ENCODE results near the gene CTNNBL1.

CTNNBL1 gene

GRCh38 chr20:37796733-37797132 lies 102.9 kb downstream of the CTNNBL1 start:
- no peaks in the 10 kb centered on the region for H3K4me1 ChIP-seq (ENCODE audit: low read depth, poor library complexity, severe bottlenecking)
- TF ChIP-seq, protein P1, sequence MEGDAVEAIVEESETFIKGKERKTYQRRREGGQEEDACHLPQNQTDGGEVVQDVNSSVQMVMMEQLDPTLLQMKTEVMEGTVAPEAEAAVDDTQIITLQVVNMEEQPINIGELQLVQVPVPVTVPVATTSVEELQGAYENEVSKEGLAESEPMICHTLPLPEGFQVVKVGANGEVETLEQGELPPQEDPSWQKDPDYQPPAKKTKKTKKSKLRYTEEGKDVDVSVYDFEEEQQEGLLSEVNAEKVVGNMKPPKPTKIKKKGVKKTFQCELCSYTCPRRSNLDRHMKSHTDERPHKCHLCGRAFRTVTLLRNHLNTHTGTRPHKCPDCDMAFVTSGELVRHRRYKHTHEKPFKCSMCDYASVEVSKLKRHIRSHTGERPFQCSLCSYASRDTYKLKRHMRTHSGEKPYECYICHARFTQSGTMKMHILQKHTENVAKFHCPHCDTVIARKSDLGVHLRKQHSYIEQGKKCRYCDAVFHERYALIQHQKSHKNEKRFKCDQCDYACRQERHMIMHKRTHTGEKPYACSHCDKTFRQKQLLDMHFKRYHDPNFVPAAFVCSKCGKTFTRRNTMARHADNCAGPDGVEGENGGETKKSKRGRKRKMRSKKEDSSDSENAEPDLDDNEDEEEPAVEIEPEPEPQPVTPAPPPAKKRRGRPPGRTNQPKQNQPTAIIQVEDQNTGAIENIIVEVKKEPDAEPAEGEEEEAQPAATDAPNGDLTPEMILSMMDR (conservative IDR thresholded peaks at IDR 0.05; ENCODE audit: low read depth, low read length) = no peak
- no peak overlapping the region for H3K27ac ChIP-seq
- no peaks in the 10 kb centered on the region for H3K27me3 ChIP-seq (ENCODE audit: insufficient read depth, low read depth)
- no peaks in the 10 kb centered on the region for H3K79me2 ChIP-seq (ENCODE audit: insufficient read depth, low read depth)
- no peaks in the 10 kb centered on the region for H4K20me1 ChIP-seq (ENCODE audit: insufficient read depth)
- no peak overlapping the region for H2AFZ ChIP-seq (ENCODE audit: low read depth)
- H3K9ac ChIP-seq = no peak overlapping the region
- H3K36me3 ChIP-seq (ENCODE audit: insufficient read depth) = no peaks in the 10 kb centered on the region
- H3K4me3 ChIP-seq (IDR thresholded peaks at IDR 0.05; ENCODE audit: insufficient read depth, low read depth, low read length) = no peak overlapping the region
- no peak overlapping the region for H3K4me2 ChIP-seq

DNA sequence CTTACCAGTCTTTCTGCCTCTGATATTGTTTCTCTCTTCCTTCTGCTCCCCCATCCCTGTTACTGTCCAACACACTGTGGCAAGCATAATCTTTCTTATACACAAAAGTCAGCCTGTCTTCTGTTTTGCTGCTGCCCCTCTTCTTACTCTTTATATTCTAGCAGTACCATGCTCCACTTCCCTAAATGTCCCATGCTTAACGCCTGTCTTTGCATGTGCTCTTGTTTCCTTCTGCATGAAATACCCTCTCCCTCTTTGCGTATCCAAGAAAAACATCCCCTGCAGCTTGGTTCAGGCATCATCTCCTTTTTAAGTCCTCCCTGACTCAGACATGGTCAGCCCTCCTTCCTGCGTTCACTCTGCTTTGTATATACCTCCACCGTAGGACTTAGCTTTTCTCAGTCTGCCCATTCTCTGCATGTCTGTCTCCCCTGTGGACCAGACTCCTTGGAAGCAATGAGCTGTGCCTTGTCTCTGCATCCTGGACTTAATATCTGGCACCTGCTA lies 103.9 kb downstream of the CTNNBL1 start:
- Histone ChIP-seq H3K4me3 (IDR thresholded peaks at IDR 0.05; ENCODE audit: insufficient read depth, low read depth, low read length) (no peak overlapping the region), H3K36me3 (ENCODE audit: insufficient read depth) (no peaks in the 10 kb centered on the region), H3K4me2 (no peak overlapping the region), H4K20me1 (ENCODE audit: insufficient read depth) (no peaks in the 10 kb centered on the region), H2AFZ (ENCODE audit: low read depth) (no peak overlapping the region), H3K79me2 (ENCODE audit: insufficient read depth, low read depth) (no peaks in the 10 kb centered on the region), H3K27ac (no peak overlapping the region), H3K4me1 (ENCODE audit: low read depth, poor library complexity, severe bottlenecking) (no peaks in the 10 kb centered on the region), H3K9ac (no peak overlapping the region), H3K27me3 (ENCODE audit: insufficient read depth, low read depth) (no peaks in the 10 kb centered on the region)
- TF ChIP-seq, protein P1 (conservative IDR thresholded peaks at IDR 0.05; ENCODE audit: low read depth, low read length) = no peak

DNA sequence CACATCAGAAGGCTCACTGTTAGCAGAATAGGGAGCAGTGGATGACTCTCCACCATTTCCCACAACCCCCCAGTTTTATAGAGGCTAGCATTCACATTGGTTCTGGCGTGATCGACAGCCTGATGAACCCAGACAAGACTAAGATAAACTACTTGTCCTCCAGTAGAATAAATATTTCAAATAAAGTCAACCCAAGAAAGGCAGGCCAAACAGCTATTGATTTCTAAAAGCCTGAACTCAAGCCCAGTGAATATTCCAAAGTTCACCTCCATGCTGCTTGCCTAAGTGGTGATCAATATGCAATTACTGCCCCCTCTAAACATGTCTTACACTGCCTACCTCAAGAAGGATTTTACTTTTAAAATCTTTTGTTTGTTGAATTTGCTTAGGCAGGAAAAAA lies 104.5 kb downstream of the CTNNBL1 start:
- Histone ChIP-seq H3K36me3 (ENCODE audit: insufficient read depth) (no peaks in the 10 kb centered on the region), H3K9ac (no peak overlapping the region), H2AFZ (ENCODE audit: low read depth) (no peak overlapping the region), H3K79me2 (ENCODE audit: insufficient read depth, low read depth) (no peaks in the 10 kb centered on the region), H4K20me1 (ENCODE audit: insufficient read depth) (no peaks in the 10 kb centered on the region), H3K4me1 (ENCODE audit: low read depth, poor library complexity, severe bottlenecking) (no peaks in the 10 kb centered on the region), H3K27me3 (ENCODE audit: insufficient read depth, low read depth) (no peaks in the 10 kb centered on the region), H3K27ac (no peak overlapping the region), H3K4me2 (no peak overlapping the region), H3K4me3 (IDR thresholded peaks at IDR 0.05; ENCODE audit: insufficient read depth, low read depth, low read length) (no peak overlapping the region)
- TF ChIP-seq, protein P1 (conservative IDR thresholded peaks at IDR 0.05; ENCODE audit: low read depth, low read length) = no peak

GRCh38 chr20:37800618-37801017 lies 106.8 kb downstream of the CTNNBL1 start:
- no peak overlapping the region for H2AFZ ChIP-seq (ENCODE audit: low read depth)
- H3K27ac ChIP-seq = no peak overlapping the region
- H3K4me1 ChIP-seq (ENCODE audit: low read depth, poor library complexity, severe bottlenecking) = no peaks in the 10 kb centered on the region
- H3K36me3 ChIP-seq (ENCODE audit: insufficient read depth) = no peaks in the 10 kb centered on the region
- H3K4me3 ChIP-seq (IDR thresholded peaks at IDR 0.05; ENCODE audit: insufficient read depth, low read depth, low read length) = no peak overlapping the region
- no peaks in the 10 kb centered on the region for H3K79me2 ChIP-seq (ENCODE audit: insufficient read depth, low read depth)
- no peaks in the 10 kb centered on the region for H4K20me1 ChIP-seq (ENCODE audit: insufficient read depth)
- H3K4me2 ChIP-seq = no peak overlapping the region
- no peak overlapping the region for H3K9ac ChIP-seq
- TF ChIP-seq, protein P1 (conservative IDR thresholded peaks at IDR 0.05; ENCODE audit: low read depth, low read length) = no peak
- H3K27me3 ChIP-seq (ENCODE audit: insufficient read depth, low read depth) = no peaks in the 10 kb centered on the region
